8988T (cell line): ENCODE data around the gene ATXN1.
"Not testable (repeated sequence)": the region's sequence is repeated elsewhere in the genome, so short reads cannot be mapped to it uniquely, and the experiment has no call there.

ENCODE experiments used
- DNase-seq: peaks from one replicate; pipeline ENCODE4 v3.0.0; 2011

The ATXN1 gene

DNA sequence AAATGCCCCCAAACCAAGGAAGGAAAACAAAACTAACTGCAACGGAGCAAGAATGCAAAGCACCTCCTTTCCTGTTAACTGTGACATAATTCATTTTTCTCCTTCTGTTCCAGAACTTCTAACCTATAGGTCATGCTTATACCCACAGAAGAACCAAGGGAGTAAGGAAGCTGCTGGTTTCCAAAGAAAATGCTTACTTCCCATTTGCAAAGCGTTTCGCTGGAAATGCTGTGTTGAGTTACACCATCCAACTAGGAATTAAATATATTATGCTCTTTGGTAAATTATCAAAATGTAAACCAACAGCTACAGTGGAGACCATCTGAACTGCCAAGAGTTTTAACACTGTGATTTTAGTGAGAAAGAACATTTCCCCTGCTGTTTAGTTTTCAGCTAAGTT, 42.9 kb downstream of the ATXN1 start:
- DNase-seq = no peak

DNA sequence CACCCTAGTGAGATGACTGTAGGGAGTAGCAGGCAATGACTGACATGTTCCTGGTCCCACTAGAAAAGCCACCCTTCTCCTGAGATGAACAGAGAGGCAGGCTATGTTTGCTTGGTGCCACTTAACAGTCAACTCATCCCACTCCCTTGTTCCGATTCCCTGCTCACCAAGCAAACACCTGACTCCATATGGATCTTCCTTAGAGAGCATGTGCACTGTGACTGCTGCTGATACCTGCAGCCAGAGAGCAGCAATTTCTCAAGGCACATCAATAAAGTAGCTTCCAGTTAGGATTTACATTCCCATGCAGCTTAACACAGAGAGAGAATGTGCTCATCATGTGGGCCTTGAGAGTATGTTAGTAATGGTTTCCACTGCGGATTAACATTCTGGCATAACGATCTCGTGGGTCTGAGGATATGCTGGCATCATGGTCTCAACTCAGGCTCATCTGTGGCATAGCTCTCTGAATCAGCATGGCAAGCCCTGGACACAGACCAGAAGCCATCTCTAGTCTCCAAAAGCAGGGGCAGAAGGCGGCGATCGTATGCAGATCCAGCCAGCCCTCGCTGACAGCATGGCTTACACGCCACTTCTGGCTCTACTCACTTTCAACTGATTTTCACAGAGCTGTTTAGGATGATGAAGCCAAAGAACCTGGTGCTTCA, 43.9 kb downstream of the ATXN1 start:
- no peak for DNase-seq

DNA sequence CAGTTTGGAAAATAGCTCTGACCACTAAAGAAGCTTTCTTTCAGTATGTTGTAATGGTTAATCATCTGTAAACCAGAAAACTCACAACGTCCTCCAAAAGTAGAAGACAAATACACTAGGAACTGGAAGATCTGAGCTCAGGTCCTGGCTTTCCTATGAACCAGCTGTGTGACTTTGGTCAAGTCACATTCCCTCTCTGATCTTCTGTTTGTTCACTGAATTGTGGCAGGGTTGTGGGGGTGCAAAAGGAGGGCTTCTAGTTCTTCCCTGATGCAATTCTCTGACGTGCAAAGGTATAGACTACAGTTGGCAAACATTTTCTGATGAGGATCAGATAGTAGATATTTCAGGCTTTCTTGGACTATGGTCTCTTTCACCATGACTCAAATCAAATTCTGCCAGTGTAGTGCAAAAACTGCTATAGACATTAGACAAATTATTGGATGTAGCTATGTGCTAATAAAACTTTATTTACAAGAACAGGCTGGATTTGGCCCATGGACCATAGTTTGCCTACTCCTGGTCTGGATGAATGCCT, 44.9 kb downstream of the ATXN1 start:
- DNase-seq = no peak

DNA sequence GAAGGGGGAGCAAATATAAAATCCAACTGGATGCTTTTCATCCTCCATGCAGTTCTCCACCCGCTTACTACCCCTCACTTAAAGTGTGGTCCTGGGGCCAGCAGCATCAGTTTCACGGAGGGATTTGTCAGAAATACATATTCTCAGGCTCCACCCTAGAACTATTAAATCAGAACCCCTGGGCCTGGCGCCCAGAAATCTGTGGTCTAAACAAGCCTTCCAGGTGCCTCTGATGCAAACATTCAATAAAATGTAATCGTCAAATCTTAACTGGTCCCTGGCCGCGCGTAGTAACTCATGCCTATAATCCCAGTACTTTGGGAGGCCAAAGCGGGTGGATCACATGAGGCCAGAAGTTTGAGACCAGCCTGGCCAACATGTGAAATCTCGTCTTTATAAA, 47.7 kb downstream of the ATXN1 start:
- DNase-seq = no peak

DNA sequence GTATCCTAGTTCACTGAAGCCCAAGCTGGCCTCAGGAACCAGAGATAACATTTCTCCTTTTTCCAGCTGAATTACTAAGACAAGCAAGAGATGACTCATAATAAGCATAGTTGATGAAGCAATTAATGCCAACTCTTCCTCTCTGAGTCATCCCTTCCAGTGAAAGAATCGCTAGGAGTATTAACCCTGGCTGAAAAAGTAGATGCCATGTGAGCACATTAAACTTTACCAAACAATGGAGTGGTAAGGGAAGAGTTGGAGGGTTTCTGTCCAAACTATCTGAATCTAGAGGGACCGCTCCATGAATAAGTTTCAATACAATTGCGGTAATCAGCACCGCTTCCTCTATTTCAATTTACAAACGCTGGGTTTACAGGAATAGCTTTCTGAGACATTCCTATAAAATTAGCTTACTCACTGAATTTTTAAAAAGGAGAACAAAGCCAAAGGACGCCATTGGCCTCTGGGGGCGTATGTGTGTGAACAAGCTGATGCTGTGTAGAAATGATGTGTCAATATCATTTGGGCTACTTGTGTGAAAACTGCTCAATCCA, 48.3 kb downstream of the ATXN1 start:
- peak; percentile 14 for DNase-seq

DNA sequence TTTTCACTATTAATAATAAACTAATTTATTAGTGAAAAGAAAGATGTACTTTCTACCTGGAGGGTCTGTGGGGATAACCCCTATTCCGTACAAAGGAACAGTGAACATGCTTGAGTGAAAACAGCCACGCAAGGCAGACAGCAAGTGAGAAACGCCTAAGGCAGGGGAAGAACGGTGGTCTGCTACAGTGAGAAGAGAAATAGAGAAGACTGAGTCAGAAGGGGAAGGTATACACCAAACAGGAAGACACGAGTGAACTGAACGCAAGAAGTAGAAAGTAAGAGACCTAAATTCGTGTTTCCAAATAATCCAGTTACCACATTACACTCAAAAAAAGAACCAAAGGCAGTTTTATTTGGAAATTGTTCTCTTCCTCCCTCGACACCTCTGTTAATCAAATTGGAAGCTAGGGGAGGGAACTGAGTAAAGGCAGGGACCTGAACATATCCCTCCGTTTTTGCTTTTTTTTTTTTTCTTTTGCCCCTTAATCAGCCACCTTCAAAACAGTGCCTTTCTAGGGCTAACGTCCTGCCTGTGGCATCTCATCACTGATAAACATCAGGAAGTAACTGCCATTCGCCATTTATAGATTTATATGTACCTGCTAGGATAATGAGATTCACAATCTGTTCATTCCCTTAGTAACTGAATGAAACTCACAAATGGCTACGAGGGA, 48.9 kb downstream of the ATXN1 start:
- no peak for DNase-seq

DNA sequence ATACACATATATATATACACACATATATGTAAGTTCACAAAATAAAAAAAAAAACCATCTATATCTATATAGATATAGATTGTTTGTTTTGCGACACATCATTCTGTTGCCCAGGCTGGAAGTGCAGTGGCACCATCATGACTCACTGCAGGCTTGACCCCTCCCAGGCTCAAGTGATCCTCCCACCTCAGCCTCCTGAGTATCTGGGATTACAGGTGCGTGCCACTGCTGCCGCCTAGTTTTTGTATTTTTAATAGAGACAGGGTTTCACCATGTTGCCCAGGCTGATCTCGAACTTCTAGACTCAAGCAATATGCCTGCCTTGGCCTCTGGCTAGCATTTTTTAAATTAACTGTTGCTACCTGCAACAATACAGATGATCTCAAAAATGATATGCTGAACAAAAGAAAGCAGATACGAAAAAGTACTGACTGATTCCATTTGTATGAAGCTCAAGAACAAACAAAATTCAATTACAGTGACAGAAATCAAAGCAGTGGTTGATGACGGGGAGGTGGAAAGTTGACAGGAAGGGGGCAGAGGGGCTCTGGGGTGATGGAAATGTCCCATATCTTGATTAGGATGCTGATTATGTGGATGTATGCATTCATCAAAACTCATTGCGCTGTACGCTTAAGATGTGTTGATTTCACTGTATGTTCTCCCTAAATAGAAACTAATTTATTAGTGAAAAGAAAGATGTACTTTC, 49.6 kb downstream of the ATXN1 start:
- no peak for DNase-seq

DNA sequence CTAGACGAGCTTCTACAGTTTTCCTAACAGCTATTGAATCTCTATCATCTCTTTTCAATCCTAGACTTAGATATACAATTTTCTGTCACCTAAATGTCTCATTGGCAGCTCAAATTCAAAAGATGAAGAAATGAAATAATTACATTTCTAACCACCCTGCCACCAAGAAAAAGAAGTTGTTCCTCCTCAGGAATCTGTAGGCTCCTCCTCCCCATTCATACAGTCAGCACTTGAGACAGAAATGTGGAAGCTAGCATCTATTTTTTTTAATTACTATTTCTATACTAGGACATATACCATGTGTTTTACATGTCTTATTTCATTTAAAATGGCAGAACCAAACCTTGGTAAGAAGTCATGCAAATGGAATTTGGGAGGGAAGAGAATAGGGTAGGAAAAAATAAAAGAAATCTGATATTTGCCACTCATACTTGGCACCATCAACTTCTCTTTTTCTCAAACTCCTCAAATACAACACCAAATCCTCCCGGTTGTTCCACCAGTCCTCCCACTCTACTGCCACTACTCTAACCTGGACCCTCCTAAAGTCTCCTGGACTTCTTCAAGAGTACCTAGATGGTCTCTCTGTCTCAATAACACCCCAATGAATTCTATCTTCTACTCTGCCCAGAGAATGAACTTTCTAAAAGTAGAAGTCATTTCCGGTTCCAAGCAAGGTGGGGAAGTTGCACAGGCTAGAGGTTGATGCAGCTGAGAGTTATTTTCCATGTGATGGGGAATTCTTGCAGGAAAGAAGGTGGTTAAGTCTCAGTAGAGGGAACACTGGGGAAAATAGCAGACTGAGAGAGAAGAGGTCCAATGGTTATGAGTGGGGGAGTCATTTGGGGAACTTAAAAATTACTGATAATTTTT, 54.1 kb downstream of the ATXN1 start:
- DNase-seq = no peak

DNA sequence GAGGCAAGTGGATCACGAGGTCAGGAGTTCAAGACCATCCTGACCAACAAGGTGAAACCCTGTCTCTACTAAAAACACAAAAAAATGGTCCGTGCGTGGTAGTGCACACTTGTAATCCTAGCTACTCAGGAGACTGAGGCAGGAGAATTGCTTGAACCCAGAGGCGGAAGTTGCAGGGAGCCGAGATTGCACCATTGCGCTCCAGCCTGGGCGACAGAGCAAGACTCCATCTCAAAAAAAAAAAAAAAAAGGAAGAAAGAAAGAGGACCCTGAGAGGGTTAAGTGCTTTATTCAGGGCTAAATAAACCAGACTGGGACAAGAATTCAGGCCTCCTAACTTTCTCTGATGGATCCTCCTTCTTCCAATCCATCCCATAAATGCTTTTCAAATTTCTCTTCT, 54.8 kb downstream of the ATXN1 start:
- not testable (repeated sequence) for DNase-seq

DNA sequence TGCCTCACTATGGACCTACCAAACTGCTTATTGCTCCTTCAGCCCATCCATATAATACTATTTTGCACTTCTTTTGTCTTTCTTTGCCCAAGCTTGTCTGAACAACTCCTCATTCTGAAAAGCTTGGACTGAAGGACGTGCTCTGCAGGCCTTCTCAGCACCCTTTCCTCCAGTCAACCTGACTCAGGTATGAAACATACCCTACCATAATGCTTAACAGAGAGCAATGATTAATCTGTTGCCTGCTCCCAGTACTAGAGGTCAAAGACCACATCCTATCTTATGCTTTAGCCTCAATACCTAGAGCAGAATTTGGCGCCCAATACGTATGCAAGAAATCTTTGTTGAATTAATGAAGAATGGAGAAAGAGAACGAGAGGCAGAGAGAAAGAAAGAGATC, 55.2 kb downstream of the ATXN1 start:
- DNase-seq = no peak

DNA sequence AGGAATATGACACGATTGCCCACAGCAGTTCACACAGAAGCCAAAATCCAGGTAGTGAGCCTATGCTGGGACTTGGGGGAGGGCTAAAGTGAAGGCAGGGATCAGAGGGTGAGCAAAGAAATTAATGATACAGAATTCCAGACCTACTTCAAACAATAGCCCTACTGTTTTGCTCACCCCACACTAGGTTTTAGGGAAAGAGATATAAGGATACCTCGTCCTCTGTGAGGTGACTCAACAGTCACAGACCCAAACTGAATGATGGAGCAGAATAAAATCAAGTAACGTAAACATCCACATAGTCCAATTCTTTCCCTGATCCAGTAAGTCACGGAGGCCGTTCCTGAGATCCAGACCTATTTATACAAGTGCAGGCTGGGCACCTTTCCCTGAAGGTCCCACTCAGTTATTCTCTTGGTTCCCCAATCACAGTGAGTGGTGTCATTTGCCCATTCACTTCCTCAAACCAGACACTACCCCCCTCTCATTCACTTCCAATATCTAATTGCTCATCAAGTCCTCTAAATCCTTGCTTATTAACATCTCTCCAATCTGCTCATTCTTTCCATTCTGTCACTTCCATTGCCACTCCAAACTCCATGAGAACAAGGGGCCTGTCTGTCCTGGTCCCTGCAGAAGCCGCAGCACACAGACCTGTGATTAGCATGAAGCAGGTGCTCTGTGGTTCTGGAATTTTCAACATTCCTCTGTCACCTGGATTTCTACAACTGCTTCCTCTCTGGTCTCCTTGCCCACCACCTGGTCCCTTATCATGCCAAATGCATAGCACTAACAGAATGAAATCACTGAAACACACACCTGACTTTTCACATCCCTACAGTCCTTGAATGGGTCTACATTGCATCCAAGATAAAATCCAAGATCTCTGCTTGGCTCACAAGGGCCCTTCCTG, 55.9 kb downstream of the ATXN1 start:
- DNase-seq = no peak

DNA sequence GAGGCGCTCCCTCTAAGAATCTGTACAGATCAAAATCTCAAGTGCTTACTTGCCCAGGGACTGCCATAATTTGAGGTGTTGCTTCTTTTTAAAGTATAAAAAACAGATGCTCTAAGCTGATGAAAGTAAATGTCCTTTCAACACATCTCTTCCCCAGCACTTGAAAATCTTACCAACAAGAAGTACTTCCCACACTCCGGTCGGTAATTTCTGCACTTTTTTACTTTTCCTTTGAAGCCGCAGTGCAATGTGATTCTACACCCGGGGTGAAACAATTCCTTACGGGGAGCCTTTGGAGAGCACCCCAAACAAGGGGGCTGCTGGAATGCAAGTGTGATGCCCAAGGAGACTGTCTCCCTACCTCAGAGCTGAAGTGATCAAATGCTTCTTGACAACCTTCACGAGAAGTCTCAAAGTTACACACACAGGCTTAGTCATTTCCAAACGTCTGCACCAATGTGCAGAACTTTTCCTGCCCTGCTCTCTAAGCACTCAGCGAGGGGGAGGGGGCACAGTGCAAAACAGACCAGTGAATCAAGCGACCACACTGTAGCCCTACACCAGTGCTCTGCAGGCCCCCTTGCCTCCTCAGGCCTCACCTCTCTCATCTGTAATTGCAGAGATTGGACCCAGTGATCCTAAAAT, 56.7 kb downstream of the ATXN1 start:
- DNase-seq = no peak

DNA sequence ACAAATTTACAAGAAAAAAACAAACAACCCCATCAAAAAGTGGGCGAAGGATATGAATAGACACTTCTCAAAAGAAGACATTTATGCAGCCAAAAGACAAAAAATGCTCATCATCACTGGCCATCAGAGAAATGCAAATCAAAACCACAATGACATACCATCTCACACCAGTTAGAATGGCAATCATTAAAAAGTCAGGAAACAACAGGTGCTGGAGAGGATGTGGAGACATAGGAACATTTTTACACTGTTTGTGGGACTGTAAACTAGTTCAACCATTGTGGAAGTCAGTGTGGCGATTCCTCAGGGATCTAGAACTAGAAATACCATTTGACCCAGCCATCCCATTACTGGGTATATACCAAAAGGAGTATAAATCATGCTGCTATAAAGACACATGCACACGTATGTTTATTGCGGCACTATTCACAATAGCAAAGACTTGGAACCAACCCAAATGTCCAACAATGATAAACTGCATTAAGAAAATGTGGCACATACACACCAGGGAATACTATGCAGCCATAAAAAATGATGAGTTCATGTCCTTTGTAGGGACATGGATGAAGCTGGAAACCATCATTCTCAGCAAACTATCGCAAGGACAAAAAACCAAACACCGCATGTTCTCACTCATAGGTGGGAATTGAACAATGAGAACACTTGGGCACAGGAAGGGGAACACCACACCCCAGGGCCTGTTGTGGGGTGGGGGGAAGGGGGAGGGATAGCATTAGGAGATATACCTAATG, 58.5 kb downstream of the ATXN1 start:
- not testable (repeated sequence) for DNase-seq

DNA sequence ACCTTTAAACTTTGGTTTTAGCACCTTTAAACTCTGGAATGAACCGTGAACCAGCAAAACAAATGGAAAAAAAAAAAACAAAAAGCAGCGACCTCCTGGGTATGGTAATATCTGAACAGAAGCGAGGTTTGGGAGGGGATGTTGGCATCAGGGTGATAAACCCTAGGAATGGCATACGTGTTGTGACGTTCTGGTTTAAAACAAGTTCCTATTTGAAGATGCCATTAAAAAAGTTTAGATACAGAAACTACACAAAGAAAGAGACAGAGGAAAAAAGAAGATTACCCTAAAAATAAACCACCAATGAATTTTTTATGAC, 60.4 kb downstream of the ATXN1 start:
- DNase-seq = no peak

DNA sequence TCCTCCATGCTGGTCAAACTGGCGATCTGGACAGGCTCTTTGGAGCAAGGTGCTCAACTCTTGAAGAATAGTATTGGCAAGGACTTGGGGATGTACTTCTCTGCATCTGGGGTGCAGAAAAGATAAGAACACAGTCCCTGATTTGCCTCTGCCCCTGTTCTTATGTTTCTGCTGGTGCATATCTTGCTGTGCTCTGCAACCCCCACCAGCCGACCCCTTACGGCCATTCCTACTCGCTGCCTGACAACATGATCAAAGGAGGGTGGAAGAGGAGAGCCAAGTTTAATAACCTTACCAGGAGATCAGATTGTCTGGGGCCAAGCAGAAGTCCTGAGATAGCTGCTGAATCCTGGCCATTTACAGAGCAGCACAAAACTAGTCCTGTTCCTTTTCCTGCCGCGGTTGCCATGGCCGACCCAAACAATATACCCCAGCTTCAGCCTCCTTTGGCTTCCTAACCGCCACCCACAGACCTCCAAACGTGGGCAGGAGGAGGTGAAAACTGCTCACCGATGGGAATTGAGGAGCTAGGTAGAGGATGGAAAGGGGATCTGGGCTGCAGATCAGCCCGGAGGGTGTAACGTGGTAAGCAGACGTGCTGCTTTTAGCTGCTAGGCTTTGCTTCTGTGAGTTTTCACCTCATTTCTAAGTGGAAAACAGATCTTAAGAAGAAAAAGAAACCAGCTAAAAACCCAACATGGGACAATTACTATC, 60.9 kb downstream of the ATXN1 start:
- DNase-seq = no peak

DNA sequence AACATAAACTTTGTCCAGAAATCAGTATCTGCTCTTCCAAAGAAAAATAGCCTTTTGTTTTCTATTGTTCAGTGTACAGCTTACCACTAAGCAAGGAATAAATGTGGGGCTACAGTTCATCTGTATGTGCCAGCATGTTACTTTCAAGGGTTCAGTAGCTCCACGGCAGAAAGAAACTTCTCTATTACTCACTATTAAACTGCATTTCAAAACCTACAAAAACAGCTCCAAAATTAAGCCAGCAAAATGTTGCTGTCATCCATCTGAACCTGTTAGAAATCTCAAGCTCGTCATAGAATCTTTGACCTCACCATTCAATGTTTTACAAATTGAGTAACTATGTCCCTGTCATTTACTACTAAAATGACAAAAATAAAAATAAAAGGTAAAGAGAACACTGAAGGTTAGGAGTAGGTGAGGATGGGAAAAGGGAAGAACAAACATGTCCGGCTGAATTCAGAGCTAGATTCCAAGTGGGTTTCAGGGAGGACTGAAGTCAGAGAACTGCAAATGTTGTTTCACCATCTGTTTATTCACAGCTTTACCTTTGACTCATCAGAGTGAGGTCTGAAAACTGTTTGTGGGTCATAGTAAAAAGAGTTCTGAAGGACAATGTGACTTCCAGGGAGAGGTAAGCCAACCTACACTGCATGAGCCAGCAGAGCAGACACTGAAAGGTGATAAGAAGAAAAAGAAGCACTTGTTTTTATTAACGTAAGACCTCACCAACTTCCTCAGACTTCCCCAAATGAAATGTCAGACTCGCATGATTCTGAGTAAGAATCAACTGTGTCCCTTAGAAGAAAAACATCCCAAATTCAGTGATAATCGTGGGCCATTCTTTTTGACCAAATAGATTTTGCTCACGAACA, 62.0 kb downstream of the ATXN1 start:
- DNase-seq = no peak

DNA sequence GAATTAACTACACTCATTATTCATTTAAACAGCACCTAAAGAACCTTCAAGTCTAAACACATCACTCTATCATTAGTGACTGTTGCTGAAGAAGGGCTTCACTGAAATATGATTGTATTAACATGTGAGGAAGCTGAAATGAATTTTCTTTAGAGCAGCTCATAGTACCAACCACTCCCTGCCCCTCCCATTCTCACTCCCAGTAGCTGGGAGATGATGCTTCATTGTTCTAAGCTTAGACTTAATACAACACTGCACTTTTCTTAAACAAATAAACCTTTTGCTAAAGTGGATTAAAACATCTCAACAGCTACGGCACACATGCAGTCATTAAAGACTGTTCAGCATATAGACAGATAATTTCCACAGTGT, 63.1 kb downstream of the ATXN1 start:
- DNase-seq = no peak

DNA sequence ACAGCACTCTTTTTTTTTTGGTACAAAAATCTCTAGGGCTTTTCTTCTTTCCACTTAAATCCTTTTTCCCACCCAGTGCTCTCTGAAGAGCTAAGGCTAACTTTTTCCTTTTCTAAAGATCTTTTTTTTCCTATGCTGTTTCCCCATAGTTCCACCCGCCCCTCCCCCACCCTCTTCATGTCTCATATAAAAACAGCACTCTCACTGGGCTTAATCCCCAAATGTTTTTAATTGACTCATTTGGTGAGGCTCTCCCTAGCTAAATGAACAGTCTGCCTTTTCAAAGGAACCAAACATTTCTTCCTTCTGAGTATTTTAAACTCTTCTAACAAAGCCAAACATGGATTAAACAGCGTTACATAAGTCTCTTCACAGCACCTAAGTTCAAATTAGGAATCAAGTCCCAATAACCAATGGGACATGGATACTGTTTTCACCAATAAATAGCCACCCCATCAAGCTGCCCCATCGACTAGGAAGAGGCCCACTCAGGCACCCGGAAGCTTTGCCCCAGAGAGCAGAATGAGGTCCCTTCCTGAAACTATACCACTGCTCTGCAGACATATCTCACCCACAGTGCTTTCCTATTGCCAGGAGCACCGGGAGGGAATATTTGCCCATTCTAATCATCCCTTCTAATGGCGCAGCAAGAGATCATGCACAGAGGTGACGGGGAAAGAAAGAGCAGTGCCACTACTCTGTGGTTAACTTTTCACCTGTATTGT, 63.7 kb downstream of the ATXN1 start:
- no peak for DNase-seq
